Measurements from ENCODE around the gene SMIM1. TPM values are rescaled to one million over a fixed set of nuclear protein-coding genes. Genes with fewer than 3 reads are reported as not detected.

The SMIM1 gene
- polyA plus RNA-seq, 1 donor (not counting 4 experiments of a cell fraction or from before 2014, with no cell fraction given): 0.79 TPM

DNA sequence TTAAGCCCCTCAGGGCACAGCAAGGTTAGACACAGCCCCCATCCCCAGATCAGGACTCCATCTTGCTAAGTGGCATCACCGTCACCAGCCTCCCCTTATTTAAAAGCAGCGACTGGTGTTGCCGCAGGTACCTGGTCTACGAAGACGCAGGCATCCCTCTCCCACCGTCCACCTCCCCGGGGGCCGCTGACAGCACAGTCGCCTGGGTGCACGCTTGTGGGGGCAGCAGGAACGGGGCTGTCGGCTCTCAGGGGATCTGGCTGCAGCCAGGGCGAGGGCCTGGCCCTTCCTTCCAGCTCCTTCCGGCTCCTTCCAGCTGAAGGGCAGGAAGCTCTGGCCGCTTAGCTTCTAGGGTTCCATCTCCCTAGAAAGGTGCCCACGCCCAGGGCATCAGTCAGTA lies 37.9 kb upstream of the SMIM1 start:
- Histone ChIP-seq H3K79me2 (ENCODE audit: control insufficient read depth, insufficient read depth, low read length) (no peaks in the 10 kb centered on the region), H3K27ac (ENCODE audit: control insufficient read depth, insufficient read depth, low read length) (no peak overlapping the region), H3K36me3 (ENCODE audit: control insufficient read depth in 2 of 2, extremely low read depth in 1 of 2, insufficient read depth in 2 of 2, low read length in 2 of 2) (peaks cover 9 to 10% of the 10 kb centered on the region in 2 experiments), H4K20me1 (ENCODE audit: control insufficient read depth, extremely low read depth, insufficient read depth, low read length) (no peaks in the 10 kb centered on the region), H3K9ac (ENCODE audit: control insufficient read depth, extremely low read depth, insufficient read depth, low read length) (no peak overlapping the region), H3K4me2 (ENCODE audit: control insufficient read depth, extremely low read depth, insufficient read depth, low read depth, low read length) (no peak overlapping the region), H3K9me1 (ENCODE audit: control insufficient read depth, extremely low read depth, insufficient read depth, low read length) (no peaks in the 10 kb centered on the region), H3K4me1 (ENCODE audit: control insufficient read depth, extremely low read depth, insufficient read depth, low read length) (no peaks in the 10 kb centered on the region), H3K9me3 (ENCODE audit: control insufficient read depth, low read depth, low read length) (no peaks in the 10 kb centered on the region), H2AFZ (ENCODE audit: control insufficient read depth, low read length) (no peak overlapping the region), H3K4me3 (ENCODE audit: control insufficient read depth in 2 of 3, extremely low read depth in 1 of 3, insufficient read depth in 2 of 3, low read depth in 1 of 3, low read length in 3 of 3) (no peak overlapping the region), H3K27me3 (ENCODE audit: control insufficient read depth, extremely low read depth, insufficient read depth, low read length) (no peaks in the 10 kb centered on the region)
- TF ChIP-seq, protein P1, sequence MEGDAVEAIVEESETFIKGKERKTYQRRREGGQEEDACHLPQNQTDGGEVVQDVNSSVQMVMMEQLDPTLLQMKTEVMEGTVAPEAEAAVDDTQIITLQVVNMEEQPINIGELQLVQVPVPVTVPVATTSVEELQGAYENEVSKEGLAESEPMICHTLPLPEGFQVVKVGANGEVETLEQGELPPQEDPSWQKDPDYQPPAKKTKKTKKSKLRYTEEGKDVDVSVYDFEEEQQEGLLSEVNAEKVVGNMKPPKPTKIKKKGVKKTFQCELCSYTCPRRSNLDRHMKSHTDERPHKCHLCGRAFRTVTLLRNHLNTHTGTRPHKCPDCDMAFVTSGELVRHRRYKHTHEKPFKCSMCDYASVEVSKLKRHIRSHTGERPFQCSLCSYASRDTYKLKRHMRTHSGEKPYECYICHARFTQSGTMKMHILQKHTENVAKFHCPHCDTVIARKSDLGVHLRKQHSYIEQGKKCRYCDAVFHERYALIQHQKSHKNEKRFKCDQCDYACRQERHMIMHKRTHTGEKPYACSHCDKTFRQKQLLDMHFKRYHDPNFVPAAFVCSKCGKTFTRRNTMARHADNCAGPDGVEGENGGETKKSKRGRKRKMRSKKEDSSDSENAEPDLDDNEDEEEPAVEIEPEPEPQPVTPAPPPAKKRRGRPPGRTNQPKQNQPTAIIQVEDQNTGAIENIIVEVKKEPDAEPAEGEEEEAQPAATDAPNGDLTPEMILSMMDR (optimal IDR thresholded peaks at IDR 0.05 in 1 of 3, IDR thresholded peaks at IDR 0.05 in 1 of 3, conservative IDR thresholded peaks at IDR 0.05 in 1 of 3; ENCODE audit: extremely low read depth in 1 of 3, insufficient read depth in 2 of 3, low read length in 3 of 3): no peak
- no peak for TF ChIP-seq EZH2 (IDR thresholded peaks at IDR 0.05; ENCODE audit: low read length)
- FAIRE-seq (no peak), DNase-seq (ENCODE audit: low read depth, low spot score) (no peak)
- dilution Hi-C loops (cut with MboI; ENCODE audit: extremely low pct_ligation_motif_present, low sequenced_read_pairs): no loop called here

DNA sequence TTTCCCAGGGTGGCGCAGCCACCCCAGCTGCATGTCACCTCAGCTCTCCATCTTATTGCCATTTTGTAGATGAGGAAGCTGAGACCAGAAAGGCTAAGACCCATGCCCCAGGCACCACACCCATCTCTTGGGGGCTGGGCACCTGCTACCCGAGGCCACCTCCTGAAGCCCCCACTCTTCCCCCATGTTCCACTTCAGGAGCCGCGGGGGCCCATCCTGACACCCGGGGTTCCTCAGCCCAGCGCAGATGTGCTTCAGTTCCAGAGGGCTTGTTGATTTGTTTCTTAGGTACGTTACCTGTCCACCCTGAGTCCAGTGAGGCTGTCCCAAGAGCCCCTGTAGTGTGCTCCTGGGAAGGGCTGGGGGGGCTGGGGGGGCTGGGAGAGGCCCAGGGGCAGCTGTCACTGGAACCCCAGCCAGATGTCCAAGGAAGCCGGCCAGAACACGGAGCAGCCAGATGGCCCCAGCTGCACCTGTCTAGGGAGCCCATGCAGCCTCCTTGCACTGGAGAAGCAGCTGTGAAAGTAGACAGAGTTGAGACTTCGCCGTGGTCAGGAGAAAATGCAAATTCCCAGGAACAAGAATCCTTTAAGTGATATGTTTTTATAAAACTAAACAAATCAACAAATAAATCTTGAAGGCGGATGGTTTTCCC lies 37.4 kb upstream of the SMIM1 start:
- no peak overlapping the region for H2AFZ ChIP-seq (ENCODE audit: control insufficient read depth, low read length)
- H3K9me3 ChIP-seq (ENCODE audit: control insufficient read depth, low read depth, low read length): no peaks in the 10 kb centered on the region
- dilution Hi-C loops (cut with MboI; ENCODE audit: extremely low pct_ligation_motif_present, low sequenced_read_pairs): no loop called here
- no peak overlapping the region for H3K9ac ChIP-seq (ENCODE audit: control insufficient read depth, extremely low read depth, insufficient read depth, low read length)
- no peaks in the 10 kb centered on the region for H3K4me1 ChIP-seq (ENCODE audit: control insufficient read depth, extremely low read depth, insufficient read depth, low read length)
- no peaks in the 10 kb centered on the region for H3K79me2 ChIP-seq (ENCODE audit: control insufficient read depth, insufficient read depth, low read length)
- DNase-seq (ENCODE audit: low read depth, low spot score): no peak
- H3K4me3 ChIP-seq (ENCODE audit: control insufficient read depth in 2 of 3, extremely low read depth in 1 of 3, insufficient read depth in 2 of 3, low read depth in 1 of 3, low read length in 3 of 3): no peak overlapping the region
- H4K20me1 ChIP-seq (ENCODE audit: control insufficient read depth, extremely low read depth, insufficient read depth, low read length): no peaks in the 10 kb centered on the region
- TF ChIP-seq, protein P1 (optimal IDR thresholded peaks at IDR 0.05 in 1 of 3, IDR thresholded peaks at IDR 0.05 in 1 of 3, conservative IDR thresholded peaks at IDR 0.05 in 1 of 3; ENCODE audit: extremely low read depth in 1 of 3, insufficient read depth in 2 of 3, low read length in 3 of 3): no peak
- no peak for TF ChIP-seq EZH2 (IDR thresholded peaks at IDR 0.05; ENCODE audit: low read length)
- H3K27me3 ChIP-seq (ENCODE audit: control insufficient read depth, extremely low read depth, insufficient read depth, low read length): no peaks in the 10 kb centered on the region
- no peak overlapping the region for H3K27ac ChIP-seq (ENCODE audit: control insufficient read depth, insufficient read depth, low read length)
- FAIRE-seq: no peak
- no peak overlapping the region for H3K4me2 ChIP-seq (ENCODE audit: control insufficient read depth, extremely low read depth, insufficient read depth, low read depth, low read length)
- peaks cover 9 to 13% of the 10 kb centered on the region in 2 experiments for H3K36me3 ChIP-seq (ENCODE audit: control insufficient read depth in 2 of 2, extremely low read depth in 1 of 2, insufficient read depth in 2 of 2, low read length in 2 of 2)
- H3K9me1 ChIP-seq (ENCODE audit: control insufficient read depth, extremely low read depth, insufficient read depth, low read length): no peaks in the 10 kb centered on the region
